GM19043 (cell line): Measurements from ENCODE around the gene ABCC3.

ENCODE experiments used
- ATAC-seq: cut with Tn5 transposase; IDR thresholded peaks from one replicate; pipeline ENCODE4 v1.9.1; 2021; ENCODE audit warnings: low read depth; ENCODE audit not compliant: unreplicated experiment

The ABCC3 gene

GRCh38 chr17:50603340-50603739 is 31.3 kb upstream of the ABCC3 start:
- no peak for ATAC-seq

DNA sequence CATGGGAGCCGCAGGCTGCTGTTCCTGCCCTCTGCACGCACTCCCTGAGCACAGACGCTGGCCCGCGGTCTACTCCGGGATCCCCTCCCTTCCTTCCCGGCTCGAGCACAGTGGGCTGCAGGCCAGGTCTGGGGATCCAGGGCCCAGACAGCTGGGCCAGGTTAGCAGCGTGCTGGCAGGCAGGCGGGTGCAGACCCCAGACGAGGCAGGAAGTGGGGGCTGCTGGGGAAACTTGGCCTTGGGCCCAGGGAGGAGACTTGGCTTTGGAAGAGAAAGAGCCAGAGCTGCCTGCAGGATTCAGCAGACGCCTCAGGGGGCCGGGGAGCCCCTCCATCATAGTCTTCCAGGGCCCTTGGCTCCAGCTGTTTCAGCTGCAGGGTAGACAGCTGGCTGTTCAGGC is 30.2 kb upstream of the ABCC3 start:
- ATAC-seq: no peak

DNA sequence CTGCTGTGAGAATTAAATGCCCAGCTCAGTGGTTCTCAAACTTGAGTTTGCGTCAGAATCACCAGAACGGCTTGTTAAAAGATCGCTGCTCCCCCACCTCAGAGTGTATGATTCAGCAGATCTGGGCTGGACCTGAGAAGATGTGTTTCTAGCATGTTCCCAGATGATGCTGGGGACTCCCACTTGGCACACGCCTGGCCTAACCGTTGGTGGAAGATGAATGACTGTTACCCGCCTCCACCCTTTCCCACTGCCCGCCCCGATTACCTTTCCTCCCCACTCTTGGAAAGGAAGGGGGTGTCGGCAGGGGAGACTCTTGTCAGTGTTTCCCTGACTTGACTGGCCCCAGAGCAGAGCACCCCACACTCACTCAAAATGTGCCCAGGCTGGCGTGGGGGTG is 29.3 kb upstream of the ABCC3 start:
- ATAC-seq: no peak

- ATAC-seq: no peak
These were observed 27.0 kb upstream of the ABCC3 start for GRCh38 chr17:50607522-50608175.

DNA sequence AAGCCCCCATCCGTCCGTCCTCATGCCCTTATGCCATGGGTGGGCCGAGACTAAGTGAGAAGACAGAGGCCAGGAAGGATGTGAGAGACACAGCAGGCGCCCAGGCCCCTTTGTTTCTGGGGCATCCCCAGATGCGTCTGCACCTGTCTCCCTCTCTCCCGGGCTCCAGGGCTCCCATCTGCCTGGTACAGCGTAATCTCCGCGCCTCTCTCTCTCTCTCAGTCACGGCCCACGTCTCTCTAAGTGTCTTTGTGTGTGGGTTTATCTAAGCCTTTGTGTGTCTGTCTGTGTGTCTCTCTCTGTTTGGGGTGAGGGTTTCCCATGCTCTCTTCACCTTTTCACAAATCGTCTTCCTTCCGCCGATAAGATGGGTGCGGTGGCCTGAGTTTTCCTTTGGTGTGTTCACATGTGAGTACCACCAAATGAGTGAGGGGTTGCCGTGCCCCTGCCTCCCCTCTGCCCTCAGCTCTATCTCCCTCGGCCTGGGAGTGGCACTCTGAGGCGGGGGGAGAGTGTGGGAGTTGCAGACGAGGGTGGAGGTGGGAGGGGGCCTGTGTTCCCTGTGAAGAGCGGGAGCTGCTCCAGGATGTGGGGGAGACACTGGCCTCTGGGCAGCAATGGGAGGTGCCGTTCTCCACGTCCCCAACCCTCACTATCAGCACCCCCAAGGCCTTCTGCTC is 25.8 kb upstream of the ABCC3 start:
- no peak for ATAC-seq

- ATAC-seq: no peak
These were observed 25.2 kb upstream of the ABCC3 start for GRCh38 chr17:50609380-50610074.

DNA sequence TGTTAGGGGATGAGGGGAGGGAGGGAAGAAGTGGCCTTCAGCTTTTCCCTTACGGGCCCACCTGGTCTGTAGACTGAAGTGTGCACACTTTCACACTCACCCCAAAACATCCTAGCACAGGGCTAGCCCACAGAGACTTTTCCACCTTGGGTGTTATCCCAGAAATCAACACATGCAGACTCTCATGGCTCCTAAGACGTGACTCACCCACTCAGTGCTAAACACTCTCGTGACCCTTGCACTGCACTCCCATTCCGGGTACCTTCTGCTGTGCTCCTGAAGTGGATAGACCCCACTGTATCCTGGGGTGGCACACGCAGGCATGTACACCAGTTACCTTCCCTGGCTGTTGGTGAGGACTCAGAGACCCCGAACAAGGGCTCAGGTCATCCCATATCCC is 23.0 kb upstream of the ABCC3 start:
- no peak for ATAC-seq

GRCh38 chr17:50612281-50612680 is 22.4 kb upstream of the ABCC3 start:
- no peak for ATAC-seq

DNA sequence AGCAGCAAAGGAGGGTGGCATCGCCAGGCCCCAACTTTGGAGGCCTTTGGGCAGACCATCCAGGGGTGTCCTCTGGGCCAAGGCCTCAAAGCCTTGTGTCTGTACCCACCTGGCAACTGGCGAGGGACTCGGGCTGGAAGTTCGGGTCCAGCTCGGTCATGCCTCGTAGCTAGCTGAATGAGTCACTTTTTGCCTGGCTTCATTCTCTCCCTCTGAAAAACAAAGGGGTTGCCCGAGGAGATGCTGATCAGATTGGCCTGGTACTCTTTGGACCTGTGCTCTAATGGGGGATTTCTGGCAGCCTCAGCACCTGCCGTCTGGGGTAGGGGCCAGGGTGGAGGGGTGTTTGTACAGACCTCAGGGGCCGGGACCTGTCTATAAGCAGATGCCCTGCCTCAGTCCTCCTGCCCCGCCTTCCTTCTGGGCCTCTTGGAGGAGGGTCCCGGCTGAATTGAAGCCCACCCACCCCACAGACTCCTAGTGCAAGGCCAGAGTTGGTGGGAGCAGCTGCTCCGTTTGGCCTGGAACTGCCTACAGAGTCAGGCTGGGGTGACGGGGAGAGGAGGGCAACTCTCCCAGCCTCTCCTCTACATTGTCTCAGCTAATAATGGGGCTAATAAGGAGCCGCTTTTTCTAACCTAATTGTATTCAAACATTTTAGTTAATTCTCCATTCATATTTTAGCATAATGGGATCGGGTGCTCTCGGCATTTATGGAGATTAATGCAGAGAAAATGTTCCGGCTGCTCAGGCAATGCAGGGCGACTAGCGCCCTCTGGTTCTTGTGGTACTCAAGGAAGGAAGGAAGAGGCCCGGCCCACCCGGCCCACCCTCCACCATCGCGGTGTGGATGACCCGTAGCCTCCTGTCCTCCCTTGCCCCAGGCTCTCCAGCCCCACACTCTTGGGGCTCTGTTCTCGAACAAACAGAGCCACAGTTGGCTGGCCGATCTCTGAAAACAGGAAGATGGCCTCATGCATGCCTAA is 21.4 kb upstream of the ABCC3 start:
- no peak for ATAC-seq

DNA sequence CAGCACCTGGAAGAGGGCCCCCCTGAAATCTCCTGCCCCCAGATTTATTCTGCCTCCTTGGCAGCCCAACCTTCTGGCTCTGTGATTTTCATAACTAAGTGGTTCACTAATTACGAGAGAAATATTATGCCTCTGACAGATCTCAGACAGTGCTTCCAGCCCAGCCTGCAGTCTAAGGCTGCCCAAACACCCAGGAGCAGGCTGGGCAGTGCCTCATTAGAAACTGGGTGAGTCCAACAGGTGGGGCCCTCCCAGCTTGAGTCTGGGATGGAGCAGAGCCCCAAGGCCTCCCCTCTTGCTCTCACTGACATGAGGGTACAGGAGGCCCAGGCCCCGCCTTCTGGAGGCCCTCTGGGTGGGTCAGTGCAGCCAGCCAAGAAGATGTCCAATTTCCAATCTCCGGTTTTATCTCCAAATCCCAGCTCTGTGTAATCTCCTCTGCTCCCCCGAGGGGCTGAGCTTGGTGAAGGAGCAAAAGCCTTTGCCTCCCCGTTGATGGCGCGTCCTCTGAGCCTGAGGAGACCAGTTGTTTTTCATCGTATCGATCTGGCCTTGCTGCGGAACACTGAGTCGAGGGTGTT is 20.1 kb upstream of the ABCC3 start:
- no peak for ATAC-seq

- ATAC-seq: no peak
These were observed 18.9 kb upstream of the ABCC3 start for GRCh38 chr17:50615828-50616227.

DNA sequence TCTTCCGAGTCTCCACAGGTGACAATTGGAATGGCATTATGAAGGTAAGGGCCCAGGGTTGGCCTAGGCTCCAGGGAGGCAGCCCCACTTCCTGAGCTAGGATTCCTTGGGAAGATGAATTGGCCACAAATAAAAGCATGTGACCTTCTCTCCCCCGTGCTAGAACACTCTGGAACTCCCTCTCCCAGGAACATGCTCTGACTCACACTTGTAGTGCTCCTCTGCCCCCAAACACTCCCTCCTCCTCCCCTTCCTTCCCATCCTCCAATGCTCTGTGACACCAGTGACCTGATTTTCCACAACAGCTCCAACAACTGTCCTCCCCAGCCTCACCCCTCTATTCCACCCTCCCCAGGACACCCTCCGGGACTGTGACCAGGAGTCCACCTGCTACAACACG is 16.4 kb upstream of the ABCC3 start:
- ATAC-seq: no peak

DNA sequence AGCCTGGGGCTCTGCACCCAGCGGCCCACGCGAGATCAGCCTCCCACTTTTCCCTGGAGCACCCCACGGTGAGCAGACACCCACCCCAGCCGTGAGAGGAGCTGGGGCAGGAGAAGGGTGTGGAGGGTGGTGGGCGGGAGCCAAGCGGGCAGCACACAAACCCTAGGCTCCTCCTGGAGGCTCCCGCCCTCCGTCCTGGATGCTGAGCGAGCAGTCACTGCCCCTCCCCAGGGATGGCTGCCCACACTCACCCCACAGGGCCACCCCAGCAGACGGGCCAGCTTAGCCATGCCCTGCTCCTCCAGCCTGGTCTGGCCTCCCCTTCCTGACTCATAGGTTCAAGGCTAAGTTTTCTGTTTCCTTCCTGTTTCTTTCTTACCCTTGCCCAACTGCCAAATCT is 15.7 kb upstream of the ABCC3 start:
- no peak for ATAC-seq

- ATAC-seq: no peak
These were observed 15.2 kb upstream of the ABCC3 start for GRCh38 chr17:50619489-50619888.

DNA sequence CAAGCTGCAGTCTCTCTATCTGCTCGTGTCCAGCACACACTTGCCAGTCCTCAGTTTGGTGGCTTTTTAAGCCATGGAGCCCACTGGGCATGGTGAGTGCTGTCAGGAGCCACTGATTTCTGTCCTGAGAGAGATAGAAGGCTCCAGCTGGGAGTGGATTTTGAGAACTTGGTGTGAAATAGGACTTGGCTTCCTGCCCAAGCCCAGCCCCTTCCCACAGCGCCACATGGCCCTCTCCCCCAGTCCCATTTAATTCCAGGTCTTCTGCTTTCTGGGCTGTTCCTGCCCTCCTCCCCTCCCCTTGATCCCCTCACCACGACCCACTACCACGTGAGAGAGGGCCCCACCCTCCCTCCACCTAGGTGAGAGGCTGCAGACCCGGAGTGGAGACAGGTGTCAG is 14.4 kb upstream of the ABCC3 start:
- no peak for ATAC-seq

DNA sequence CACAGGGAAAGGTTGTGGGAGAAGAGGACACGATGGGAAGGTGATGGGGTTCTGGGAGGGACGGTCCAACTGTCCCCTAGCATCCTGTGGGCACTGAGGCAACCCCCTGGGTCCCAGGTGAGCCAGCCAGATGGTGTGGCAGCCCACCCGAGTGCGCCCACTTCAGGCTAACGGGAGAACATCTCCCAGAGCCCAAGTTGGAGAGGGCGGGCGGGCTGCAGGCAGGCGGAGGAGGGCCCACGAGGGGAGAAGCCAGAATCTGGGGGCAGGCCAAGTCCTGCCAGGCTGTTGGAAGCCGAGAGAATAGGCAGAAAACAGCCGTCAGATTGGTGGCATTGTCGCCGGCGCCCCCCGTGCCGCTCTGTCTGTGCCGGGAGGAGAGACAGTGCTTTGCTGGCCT is 13.8 kb upstream of the ABCC3 start:
- no peak for ATAC-seq

- ATAC-seq: no peak
These were observed 13.1 kb upstream of the ABCC3 start for GRCh38 chr17:50621574-50622031.

- no peak for ATAC-seq
These were observed 10.3 kb upstream of the ABCC3 start for GRCh38 chr17:50624321-50624934.

DNA sequence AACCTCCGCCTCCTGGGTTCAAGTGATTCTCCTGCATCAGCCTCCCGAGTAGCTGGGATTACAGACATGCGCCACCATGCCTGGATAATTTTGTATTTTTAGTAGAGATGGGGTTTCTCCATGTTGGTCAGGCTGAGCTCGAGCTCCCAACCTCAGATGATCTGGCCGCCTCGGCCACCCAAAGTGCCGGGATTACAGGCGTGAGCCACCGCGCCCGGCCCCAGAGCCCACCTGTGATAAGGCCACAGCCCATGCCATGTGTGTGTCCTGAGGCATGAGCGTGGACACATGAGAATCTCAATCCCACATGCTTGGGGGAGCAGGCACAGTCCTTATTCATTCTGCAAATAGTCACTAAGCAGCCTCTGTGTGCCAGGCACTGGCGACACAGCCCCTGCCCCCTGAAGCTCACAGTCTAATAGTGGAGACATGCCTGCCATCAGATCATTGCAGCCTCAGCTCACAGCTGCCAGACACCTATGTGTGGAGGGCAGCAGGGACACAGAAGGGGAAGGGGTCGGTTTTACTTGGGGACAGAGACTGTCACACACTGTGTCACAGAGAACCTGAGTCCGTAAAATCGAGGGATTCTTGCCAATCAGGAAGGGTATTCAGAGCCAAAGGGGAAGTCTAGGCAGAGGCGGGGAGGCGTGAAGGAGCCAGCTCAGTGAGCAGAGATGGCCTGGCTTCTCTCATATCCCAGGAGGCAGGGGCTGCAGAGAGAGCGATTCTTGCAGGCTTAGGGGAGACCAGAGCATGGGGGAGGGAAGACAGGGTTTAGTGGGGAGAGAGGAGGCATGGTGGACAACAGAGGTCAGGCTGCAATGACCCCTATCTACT is 9.4 kb upstream of the ABCC3 start:
- ATAC-seq: no peak
